ENCODE data around the gene MANEA. TPM values are rescaled to one million over a fixed set of nuclear protein-coding genes. Genes with fewer than 3 reads are reported as not detected.
"Not testable (repeated sequence)": the region's sequence is repeated elsewhere in the genome, so short reads cannot be mapped to it uniquely, and the experiment has no call there.

MANEA gene
- total RNA-seq, 1 donor from 2014 or later: 28.2 TPM

GRCh38 chr6:95584226-95584625, 6.9 kb downstream of the MANEA start:
- intact Hi-C loops (cut with micrococcal nuclease): not testable (repeated sequence)

DNA sequence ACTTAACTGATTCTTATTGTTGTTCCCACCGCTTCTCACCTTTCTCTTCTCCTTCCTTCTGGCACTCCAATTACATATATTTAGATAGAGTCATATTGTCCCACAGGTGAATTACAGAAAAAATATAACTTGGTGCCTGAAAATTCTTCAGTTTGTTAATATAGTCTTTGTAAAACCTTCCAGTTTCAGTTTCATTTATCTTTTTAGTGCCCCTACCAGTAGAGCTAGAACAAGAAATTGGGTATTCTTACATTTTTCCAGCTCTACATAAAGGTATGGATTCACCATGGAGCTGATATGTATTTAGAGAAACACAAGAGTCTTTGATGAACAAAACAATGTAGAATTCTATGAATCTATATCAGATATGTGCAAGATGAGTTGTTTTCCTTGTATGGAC, 10.7 kb downstream of the MANEA start:
- intact Hi-C loops (cut with micrococcal nuclease): loop anchor here (1.0 kb wide), 1 partner anchor 11 kb away; the partner anchor contains the start of gene MANEA

DNA sequence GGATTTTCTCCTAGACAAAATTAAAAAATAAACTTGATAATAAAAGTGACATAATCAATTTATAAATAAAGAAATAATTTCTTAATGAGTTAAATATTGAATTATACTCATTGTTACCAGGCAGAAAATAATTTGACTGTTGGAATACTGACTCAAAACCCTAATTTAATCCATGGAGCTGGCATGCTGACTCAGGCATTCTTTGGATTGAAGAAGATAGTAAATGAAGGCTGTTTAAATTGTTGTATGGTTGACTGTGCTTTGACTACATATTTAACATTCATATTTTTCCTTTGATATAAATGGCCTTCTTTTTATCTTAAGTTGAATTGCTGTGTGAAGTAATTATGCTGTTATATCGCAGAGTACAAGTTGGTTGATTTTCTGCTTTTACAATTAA, 11.7 kb downstream of the MANEA start:
- intact Hi-C loops (cut with micrococcal nuclease): no loop called here

GRCh38 chr6:95589826-95590570, 12.7 kb downstream of the MANEA start:
- intact Hi-C loops (cut with micrococcal nuclease): no loop called here

GRCh38 chr6:95593025-95593424, 15.7 kb downstream of the MANEA start:
- intact Hi-C loops (cut with micrococcal nuclease): no loop called here

- intact Hi-C loops (cut with micrococcal nuclease): no loop called here
These were observed 18.7 kb downstream of the MANEA start for GRCh38 chr6:95596021-95596420.

GRCh38 chr6:95599706-95600105, 22.4 kb downstream of the MANEA start:
- intact Hi-C loops (cut with micrococcal nuclease): no loop called here

GRCh38 chr6:95601133-95601532, 23.8 kb downstream of the MANEA start:
- intact Hi-C loops (cut with micrococcal nuclease): no loop called here

DNA sequence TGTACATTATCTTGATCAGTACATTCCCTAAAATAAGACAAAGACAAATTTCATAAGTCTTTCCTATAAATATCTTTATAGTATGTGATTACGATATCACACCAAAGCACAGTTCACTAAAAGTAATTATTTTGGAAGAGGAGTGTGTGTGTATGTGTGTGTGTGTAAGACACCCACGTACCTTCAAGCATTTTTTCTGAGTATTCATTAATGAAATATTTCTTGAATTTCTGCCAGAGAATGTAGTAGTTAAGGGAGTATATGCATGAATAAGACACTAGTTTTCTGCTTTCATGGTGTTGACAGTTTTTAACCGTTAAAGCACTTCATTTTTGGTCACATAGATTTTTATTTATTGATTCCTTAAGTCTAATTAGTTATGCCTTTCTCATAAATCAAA, 36.8 kb downstream of the MANEA start:
- intact Hi-C loops (cut with micrococcal nuclease): no loop called here

DNA sequence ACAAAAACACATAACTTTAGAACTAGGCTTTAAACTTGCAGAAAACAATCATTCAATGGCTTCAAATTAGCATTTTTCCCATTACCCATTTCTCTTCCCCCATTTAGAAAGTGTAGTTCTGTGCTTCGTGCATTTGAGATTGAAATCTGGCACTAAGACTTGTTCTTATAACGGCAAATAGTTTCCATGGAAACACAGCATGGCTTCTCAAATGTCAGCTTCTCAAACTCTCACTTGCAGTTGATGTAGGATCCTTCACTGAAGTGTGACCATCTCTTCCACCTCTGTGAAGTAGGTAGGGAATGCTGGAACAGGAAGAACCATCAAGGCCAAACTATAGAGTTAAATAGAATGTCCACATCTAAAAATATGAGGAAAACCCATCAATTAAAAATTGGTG, 52.2 kb downstream of the MANEA start:
- intact Hi-C loops (cut with micrococcal nuclease): no loop called here

DNA sequence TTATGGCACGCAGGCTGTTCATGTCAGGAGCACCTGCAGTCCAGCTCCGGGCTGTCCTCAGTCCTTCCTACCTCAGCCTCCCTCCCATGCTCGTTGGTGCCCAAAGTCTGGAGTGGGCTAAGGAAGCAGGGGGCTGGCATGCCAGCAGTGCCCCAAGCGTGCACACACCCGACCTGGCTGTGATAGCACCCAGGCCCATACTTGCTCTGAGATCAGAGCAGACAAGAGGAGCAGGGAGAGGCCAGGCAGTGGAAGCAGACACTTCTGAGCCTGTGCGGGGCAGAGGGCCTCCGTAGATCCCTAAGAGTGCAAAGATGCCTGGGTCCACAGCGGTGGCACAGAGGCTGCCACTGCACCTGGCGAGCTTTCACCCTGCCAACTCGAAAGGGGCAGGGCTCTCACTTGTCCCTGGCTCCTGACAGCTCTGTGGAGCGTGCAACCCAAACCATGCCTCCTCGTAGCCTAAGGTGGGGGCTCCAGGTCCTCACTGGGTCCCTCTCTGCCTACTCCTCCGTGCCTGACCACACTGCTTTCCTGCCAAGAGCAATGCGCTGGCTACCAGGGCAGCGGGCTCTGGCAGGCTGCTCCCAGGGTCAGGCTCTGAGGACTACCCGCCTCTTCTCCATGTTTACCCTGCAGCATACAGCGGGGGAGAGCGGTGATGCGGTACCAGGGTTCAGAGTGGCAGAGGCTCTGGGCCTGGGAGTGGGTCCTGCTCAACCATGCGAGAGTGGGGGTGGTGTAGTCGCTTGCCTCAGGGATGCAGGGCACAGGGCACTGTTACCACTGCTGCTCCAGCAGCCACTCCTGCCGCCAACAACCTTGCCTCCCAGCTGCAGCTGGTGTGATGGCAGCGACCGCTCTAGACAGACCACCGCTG, 59.5 kb downstream of the MANEA start:
- intact Hi-C loops (cut with micrococcal nuclease): no loop called here

GRCh38 chr6:95648636-95649035, 71.3 kb downstream of the MANEA start:
- intact Hi-C loops (cut with micrococcal nuclease): no loop called here

DNA sequence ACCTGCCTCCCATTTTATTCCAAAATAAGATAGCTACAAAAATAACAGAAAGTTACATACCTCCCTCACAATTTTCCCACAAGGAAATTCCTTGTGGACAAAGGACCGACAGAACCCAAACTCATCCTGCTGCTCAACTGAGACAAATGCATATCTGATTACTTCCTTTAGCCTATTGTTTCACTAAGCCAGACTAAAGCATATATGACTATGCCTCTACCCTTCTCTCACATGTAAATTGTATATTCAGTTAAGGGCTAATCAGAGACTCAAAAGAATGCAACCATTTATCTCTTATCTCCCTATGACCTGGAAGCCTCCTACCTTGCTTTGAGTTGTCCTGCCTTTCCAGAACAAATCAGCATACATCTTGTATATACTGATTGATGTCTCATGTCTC, 72.1 kb downstream of the MANEA start:
- intact Hi-C loops (cut with micrococcal nuclease): no loop called here

DNA sequence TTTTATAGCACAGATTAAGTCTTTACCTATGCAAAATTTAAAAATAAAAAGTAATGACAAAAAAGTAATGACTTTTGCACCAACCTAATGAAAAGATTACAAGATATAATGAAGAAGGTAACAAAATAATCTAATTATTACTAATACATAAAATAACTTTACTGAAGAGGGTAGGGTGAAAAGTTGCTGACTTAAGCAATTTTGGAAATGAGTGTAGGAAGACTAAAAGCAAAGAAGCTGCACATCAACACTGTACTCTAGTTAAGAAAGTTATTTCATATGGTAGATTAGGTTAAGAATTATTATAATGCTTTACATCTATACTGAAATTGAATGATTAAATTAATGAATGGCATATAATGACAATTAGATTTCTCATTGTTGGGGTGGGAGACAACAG, 76.8 kb downstream of the MANEA start:
- intact Hi-C loops (cut with micrococcal nuclease): no loop called here

GRCh38 chr6:95658886-95659285, 81.6 kb downstream of the MANEA start:
- intact Hi-C loops (cut with micrococcal nuclease): no loop called here

Measured in T-helper 1 cell treated with Interleukin-12 subunit alpha and Interleukin-12 subunit beta and Interleukin-4 antibody, amounts not matched to agents 30 ng/mL and 1 ng/mL, for 36 hours (primary cell).